ENCODE results near the gene RSPH4A.
"Not testable (repeated sequence)": the region's sequence is repeated elsewhere in the genome, so short reads cannot be mapped to it uniquely, and the experiment has no call there.

- TF ChIP-seq CTCF (tag by site-specific recombination; IDR thresholded peaks at IDR 0.05); ZNF302 (tag by site-specific recombination; IDR thresholded peaks at IDR 0.05; ENCODE audit: low read depth); ZNF830 (tag by site-specific recombination; IDR thresholded peaks at IDR 0.05; ENCODE audit: low read depth): not testable (repeated sequence)
Observed at GRCh38 chr6:116603916-116604315, 12.4 kb upstream of the RSPH4A start.
